Neural progenitor cell (in vitro differentiated cells): ENCODE measurements around the gene OR2G6. TPM values are rescaled to one million over a fixed set of nuclear protein-coding genes. Genes with fewer than 3 reads are reported as not detected.

Source experiments
- DNase-seq: peaks from one replicate; pipeline ENCODE4 v3.0.0-alpha.2; 2016; ENCODE audit warnings: low spot score
- H2AFZ ChIP-seq: fragments of 200-600 bp; sonication (generic); replicated peaks from 2 replicates; pipeline ENCODE4 v1.6.1; 2016; ENCODE audit warnings: antibody characterized with exemption
- H3F3A ChIP-seq: fragments of 200-600 bp; sonication (generic); 2 replicates; pipeline ENCODE4 v1.6.1; 2016; ENCODE audit warnings: antibody characterized with exemption, low read depth
- H3K27ac ChIP-seq: fragments of 200-600 bp; sonication (generic); 2 replicates; pipeline ENCODE4 v1.5.1; 2016; ENCODE audit warnings: mild to moderate bottlenecking
- H3K27me3 ChIP-seq: fragments of 200-600 bp; sonication (generic); 2 replicates; pipeline ENCODE4 v1.6.1; 2016; ENCODE audit warnings: mild to moderate bottlenecking, moderate library complexity
- H3K36me3 ChIP-seq: fragments of 200-600 bp; sonication (generic); 2 replicates; pipeline ENCODE4 v1.5.1; 2016
- H3K4me1 ChIP-seq: fragments of 200-600 bp; sonication (generic); 2 replicates; pipeline ENCODE4 v1.6.1; 2016; ENCODE audit warnings: mixed run types
- H3K4me2 ChIP-seq: fragments of 200-600 bp; sonication (generic); 2 replicates; pipeline ENCODE4 v1.6.1; 2016
- H3K4me3 ChIP-seq: fragments of 200-600 bp; sonication (generic); 2 replicates; pipeline ENCODE4 v1.5.1; 2016
- H3K79me2 ChIP-seq: fragments of 200-600 bp; sonication (generic); 2 replicates; pipeline ENCODE4 v1.6.1; 2016; ENCODE audit warnings: low read depth
- H3K9ac ChIP-seq: fragments of 200-600 bp; sonication (generic); 2 replicates; pipeline ENCODE4 v1.6.1; 2016
- H3K9me3 ChIP-seq: fragments of 200-600 bp; sonication (generic); 2 replicates; pipeline ENCODE4 v1.5.1; 2016; ENCODE audit warnings: low read depth
- H4K20me1 ChIP-seq: fragments of 200-600 bp; sonication (generic); 2 replicates; pipeline ENCODE4 v1.6.1; 2016; ENCODE audit warnings: low read depth
- H3K27ac Mint-ChIP-seq: 3 replicates; pipeline ENCODE4 v1.8.0; 2021; ENCODE audit warnings: mixed read lengths
- H3K27me3 Mint-ChIP-seq: 2 replicates; pipeline ENCODE4 v1.8.0; 2022; ENCODE audit warnings: low read depth, mild to moderate bottlenecking, inconsistent platforms, moderate library complexity, mixed read lengths; ENCODE audit not compliant: insufficient read depth
- H3K36me3 Mint-ChIP-seq: 3 replicates; pipeline ENCODE4 v1.8.0; 2021; ENCODE audit warnings: mixed read lengths
- H3K4me1 Mint-ChIP-seq: 3 replicates; pipeline ENCODE4 v1.8.0; 2021; ENCODE audit warnings: mixed read lengths
- H3K4me3 Mint-ChIP-seq: 3 replicates; pipeline ENCODE4 v1.8.0; 2021; ENCODE audit warnings: mild to moderate bottlenecking, moderate library complexity, mixed read lengths
- H3K9me3 Mint-ChIP-seq: 3 replicates; pipeline ENCODE4 v1.8.0; 2020; ENCODE audit warnings: mixed read lengths
- CTCF ChIP-seq: fragments of 200-600 bp; sonication (generic); IDR thresholded peaks from 2 replicates; pipeline ENCODE4 v1.5.1; 2017; ENCODE audit warnings: antibody characterized with exemption, mild to moderate bottlenecking
- EZH2 ChIP-seq: fragments of 200-600 bp; sonication (generic); IDR thresholded peaks from 2 replicates; pipeline ENCODE4 v1.6.1; 2017; ENCODE audit warnings: antibody characterized with exemption, mild to moderate bottlenecking, moderate library complexity
- EZH2phosphoT487 ChIP-seq: fragments of 200-600 bp; sonication (generic); IDR thresholded peaks from 2 replicates; pipeline ENCODE4 v1.6.1; 2017; ENCODE audit warnings: antibody characterized with exemption
- total RNA-seq: library from RNA; depleted of rRNA; stranded (reverse); fragments of >200 nt; gene quantifications from 2 replicates; pipeline ENCODE4 v1.2.3, GENCODE V29; 2015; ENCODE audit warnings: low replicate concordance

Gene OR2G6
- total RNA-seq, 1 donor from 2014 or later: not detected

- peaks cover 15% of the 10 kb centered on the region for H3K9me3 Mint-ChIP-seq
- H3K27ac Mint-ChIP-seq: no peak overlapping the region
- Histone ChIP-seq H3K9me3 (no peaks in the 10 kb centered on the region), H3K79me2 (no peaks in the 10 kb centered on the region), H3K9ac (no peak overlapping the region), H3K27me3 (no peaks in the 10 kb centered on the region), H3K4me3 (no peak overlapping the region), H4K20me1 (no peaks in the 10 kb centered on the region), H3K27ac (no peak overlapping the region), H3K4me1 (no peaks in the 10 kb centered on the region), H2AFZ (no peak overlapping the region), H3K4me2 (no peak overlapping the region), H3K36me3 (no peaks in the 10 kb centered on the region), H3F3A (no peaks in the 10 kb centered on the region)
- no peak overlapping the region for H3K4me3 Mint-ChIP-seq
- H3K4me1 Mint-ChIP-seq: no peaks in the 10 kb centered on the region
- no peaks in the 10 kb centered on the region for H3K36me3 Mint-ChIP-seq
- no peak for TF ChIP-seq EZH2
- TF ChIP-seq EZH2phosphoT487: no peak
- no peak for TF ChIP-seq CTCF
- peaks cover 3% of the 10 kb centered on the region for H3K27me3 Mint-ChIP-seq
- DNase-seq: no peak
These were observed 68.5 kb downstream of the OR2G6 start for GRCh38 chr1:248576260-248576980.

Other genes with a start within 250 kb of the OR2G6 start
- gene OR2T33, start 230.1 kb upstream of the OR2G6 start, total RNA-seq: not detected in 2 replicates
- gene OR2T12, start 204.6 kb upstream of the OR2G6 start, total RNA-seq: not detected in 2 replicates
- not detected in 2 replicates for gene OR2M7, start 183.5 kb upstream of the OR2G6 start, total RNA-seq
- gene OR14C36, start 159.3 kb upstream of the OR2G6 start, total RNA-seq: not detected in 2 replicates
- not detected in 2 replicates for gene OR2T4, start 146.4 kb upstream of the OR2G6 start, total RNA-seq
- not detected in 2 replicates for gene OR2T6, start 132.3 kb upstream of the OR2G6 start, total RNA-seq
- gene OR2T1, start 105.0 kb upstream of the OR2G6 start, total RNA-seq: not detected in 2 replicates
- gene OR2T2, start 62.4 kb upstream of the OR2G6 start, total RNA-seq: not detected in 2 replicates
- not detected in 2 replicates for gene OR2T3, start 34.7 kb upstream of the OR2G6 start, total RNA-seq
- not detected in 2 replicates for gene OR2T5, start 19.5 kb upstream of the OR2G6 start, total RNA-seq
- not detected in 2 replicates for gene OR2T29, start 54.7 kb downstream of the OR2G6 start, total RNA-seq
- not detected in 2 replicates for gene OR2T34, start 66.7 kb downstream of the OR2G6 start, total RNA-seq
- not detected in 2 replicates for gene OR2T10, start 89.6 kb downstream of the OR2G6 start, total RNA-seq
- gene OR2T11, start 127.0 kb downstream of the OR2G6 start, total RNA-seq: not detected in 2 replicates
- not detected in 2 replicates for gene OR2T35, start 137.2 kb downstream of the OR2G6 start, total RNA-seq
- not detected in 2 replicates for gene OR2T27, start 147.5 kb downstream of the OR2G6 start, total RNA-seq
- gene OR14I1, start 194.7 kb downstream of the OR2G6 start, total RNA-seq: not detected in 2 replicates
- gene LYPD8, start 247.7 kb downstream of the OR2G6 start, total RNA-seq: not detected in 2 replicates